Common myeloid progenitor, CD34-positive (primary cell): Measurements from ENCODE around the gene KIAA1549.
"Not testable (repeated sequence)": the region's sequence is repeated elsewhere in the genome, so short reads cannot be mapped to it uniquely, and the experiment has no call there.

Experiments used
- CTCF ChIA-PET: fragments of 350-600 bp; sonication (Branson Sonifier 250); formaldehyde crosslinking; loops from one replicate; lab custom pipeline; 2021; ENCODE audit warnings: antibody characterized with exemption; lab: Charles Lee
- POLR2A ChIA-PET: fragments of 350-600 bp; sonication (Branson Sonifier 250); formaldehyde crosslinking; loops from one replicate; lab custom pipeline; 2021; ENCODE audit warnings: antibody characterized with exemption; lab: Charles Lee
- DNase-seq, 3 donors: peaks; one replicate each; pipeline versions ENCODE4 v3.0.0 to v3.0.0-alpha.2; 2013
- H3K27ac ChIP-seq, 2 experiments: 1 replicate in 1 of 2; 2 replicates in 1 of 2; pipeline ENCODE4 v1.7.0; 2013; ENCODE audit warnings: inconsistent platforms in 2 of 2, low read length in 2 of 2, mild to moderate bottlenecking in 2 of 2, low read depth in 1 of 2, moderate library complexity in 1 of 2; ENCODE audit not compliant: severe bottlenecking in 2 of 2, insufficient read depth in 1 of 2, poor library complexity in 1 of 2
- H3K27me3 ChIP-seq, 5 experiments: replicated peaks in 2 of 5; 1 replicate in 3 of 5; 2 replicates in 2 of 5; pipeline versions ENCODE4 v1.6.1 to v1.7.0; 2013; ENCODE audit warnings: low read length in 4 of 5, mild to moderate bottlenecking in 2 of 5, moderate library complexity in 2 of 5, inconsistent platforms in 1 of 5; ENCODE audit not compliant: insufficient read depth in 5 of 5, control insufficient read depth in 4 of 5
- H3K36me3 ChIP-seq, 4 experiments: 1 replicate in 2 of 4; 2 replicates in 2 of 4; pipeline versions ENCODE4 v1.6.1 to v1.7.0; 2013; ENCODE audit warnings: low read length in 3 of 4, control low read depth in 1 of 4, mild to moderate bottlenecking in 1 of 4; ENCODE audit not compliant: control insufficient read depth in 4 of 4, insufficient read depth in 4 of 4
- H3K4me1 ChIP-seq, 4 experiments: 1 replicate in 3 of 4; 2 replicates in 1 of 4; pipeline versions ENCODE4 v1.6.1 to v1.7.1; 2013; ENCODE audit warnings: low read length in 3 of 4, mild to moderate bottlenecking in 3 of 4, control low read depth in 1 of 4, inconsistent platforms in 1 of 4, moderate library complexity in 1 of 4; ENCODE audit not compliant: control insufficient read depth in 4 of 4, insufficient read depth in 4 of 4; ENCODE audit errors: control extremely low read depth in 1 of 4
- H3K4me3 ChIP-seq, 7 experiments: 1 replicate in 4 of 7; 2 replicates in 3 of 7; pipeline versions ENCODE4 v1.5.1 to v1.7.0; 2013; ENCODE audit warnings: mild to moderate bottlenecking in 7 of 7, low read length in 6 of 7, moderate library complexity in 6 of 7, inconsistent platforms in 2 of 7, low read depth in 2 of 7, control low read depth in 1 of 7; ENCODE audit not compliant: insufficient read depth in 4 of 7, control insufficient read depth in 1 of 7; ENCODE audit errors: extremely low read depth in 1 of 7
- H3K9me3 ChIP-seq, 5 experiments: 1 replicate in 4 of 5; 2 replicates in 1 of 5; pipeline versions ENCODE4 v1.6.1 to v1.7.1; 2013; ENCODE audit warnings: low read length in 4 of 5, mild to moderate bottlenecking in 2 of 5, inconsistent platforms in 1 of 5, low read depth in 1 of 5, moderate library complexity in 1 of 5; ENCODE audit not compliant: control insufficient read depth in 4 of 5, insufficient read depth in 2 of 5; ENCODE audit errors: control extremely low read depth in 1 of 5
- WGBS: methylation state at CpG from one replicate; pipeline ENCODE4 v1.1.5; 2013; ENCODE audit not compliant: insufficient coverage; 5-methylcytosine and 5-hydroxymethylcytosine counted together

The KIAA1549 gene

GRCh38 chr7:138982204-138982623 lies 1.0 kb upstream of the KIAA1549 start:
- H3K4me1 ChIP-seq = peaks cover 5 to 22% (median 20%) of the 10 kb centered on the region in 4 experiments
- 36% methylated on average over 14 of the region's 14 CpGs for WGBS
- DNase-seq = peak in 2 of 3 donors; percentile 55 to 58
- peak overlapping the region; percentile 49 to 86 (median 72) for H3K4me3 ChIP-seq
- H3K9me3 ChIP-seq = no peaks in the 10 kb centered on the region
- CTCF ChIA-PET = interaction anchor here (0.8 to 2.4 kb wide), 5 partner anchors 35 to 96 kb away, joined by 3 to 10 read pairs (median 4); no protein-coding TSS in a partner anchor
- peak overlapping the region in 1 of 2 experiments; percentile 47 for H3K27ac ChIP-seq
- no peaks in the 10 kb centered on the region for H3K27me3 ChIP-seq
- no peaks in the 10 kb centered on the region for H3K36me3 ChIP-seq
- POLR2A ChIA-PET = interaction anchor here (0.6 kb wide), 1 partner anchor 8 kb away, joined by 4 read pairs; no protein-coding TSS in a partner anchor

GRCh38 chr7:138980563-138981291 lies 462 bp downstream of the KIAA1549 start:
- Histone ChIP-seq H3K4me3 (peak overlapping the region; percentile 61 to 92 (median 76)), H3K36me3 (no peaks in the 10 kb centered on the region), H3K27me3 (no peaks in the 10 kb centered on the region), H3K27ac (peak overlapping the region in 1 of 2 experiments; percentile 70), H3K4me1 (peaks cover 5 to 25% (median 22%) of the 10 kb centered on the region in 4 experiments), H3K9me3 (no peaks in the 10 kb centered on the region)
- DNase-seq = peak; percentile 1 to 43 (median 14)
- under 1% methylated on average over 58 of the region's 68 CpGs for WGBS
- ChIA-PET CTCF (interaction anchor here (1.0 to 1.7 kb wide), 4 partner anchors 10 to 96 kb away, joined by 3 to 6 read pairs (median 4); no protein-coding TSS in a partner anchor), POLR2A (no interaction called here)

DNA sequence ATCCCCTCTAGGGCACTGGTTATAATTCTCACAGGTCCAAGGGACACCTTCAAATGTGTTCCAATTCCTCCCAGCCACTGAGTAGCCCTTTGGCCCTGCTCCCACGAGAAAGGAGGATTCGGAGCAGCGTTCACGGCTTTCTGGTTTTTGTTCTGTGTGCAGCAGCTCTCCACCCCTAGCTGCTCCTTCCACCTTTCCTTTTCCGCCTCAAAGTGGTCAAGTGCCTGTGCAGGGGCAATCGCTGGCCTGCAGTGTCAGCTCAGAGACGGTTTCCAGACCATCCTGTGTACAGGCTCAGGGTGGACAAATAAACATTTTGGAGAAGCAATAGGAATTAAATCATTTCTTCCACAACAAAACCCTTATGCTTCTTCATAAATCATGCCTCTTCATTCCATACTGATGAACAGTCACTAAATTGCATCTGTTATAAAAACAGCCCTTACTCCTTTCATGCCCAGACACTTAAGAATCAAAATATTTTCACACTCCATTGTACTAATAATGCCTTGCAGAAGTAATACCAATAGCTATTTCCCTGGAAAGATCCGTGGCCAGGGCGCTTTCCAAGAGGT lies 1.1 kb downstream of the KIAA1549 start:
- H3K27me3 ChIP-seq = no peaks in the 10 kb centered on the region
- DNase-seq = no peak
- H3K9me3 ChIP-seq = no peaks in the 10 kb centered on the region
- ChIA-PET CTCF (interaction anchor here (1.0 to 1.7 kb wide), 4 partner anchors 9 to 96 kb away, joined by 3 to 6 read pairs (median 4); no protein-coding TSS in a partner anchor), POLR2A (no interaction called here)
- no peaks in the 10 kb centered on the region for H3K36me3 ChIP-seq
- H3K27ac ChIP-seq = no peak overlapping the region
- H3K4me1 ChIP-seq = peaks cover 5 to 29% (median 25%) of the 10 kb centered on the region in 4 experiments
- WGBS = 80% methylated on average over 7 of the region's 9 CpGs
- peak overlapping the region in 6 of 7 experiments; percentile 72 to 92 (median 76) for H3K4me3 ChIP-seq

DNA sequence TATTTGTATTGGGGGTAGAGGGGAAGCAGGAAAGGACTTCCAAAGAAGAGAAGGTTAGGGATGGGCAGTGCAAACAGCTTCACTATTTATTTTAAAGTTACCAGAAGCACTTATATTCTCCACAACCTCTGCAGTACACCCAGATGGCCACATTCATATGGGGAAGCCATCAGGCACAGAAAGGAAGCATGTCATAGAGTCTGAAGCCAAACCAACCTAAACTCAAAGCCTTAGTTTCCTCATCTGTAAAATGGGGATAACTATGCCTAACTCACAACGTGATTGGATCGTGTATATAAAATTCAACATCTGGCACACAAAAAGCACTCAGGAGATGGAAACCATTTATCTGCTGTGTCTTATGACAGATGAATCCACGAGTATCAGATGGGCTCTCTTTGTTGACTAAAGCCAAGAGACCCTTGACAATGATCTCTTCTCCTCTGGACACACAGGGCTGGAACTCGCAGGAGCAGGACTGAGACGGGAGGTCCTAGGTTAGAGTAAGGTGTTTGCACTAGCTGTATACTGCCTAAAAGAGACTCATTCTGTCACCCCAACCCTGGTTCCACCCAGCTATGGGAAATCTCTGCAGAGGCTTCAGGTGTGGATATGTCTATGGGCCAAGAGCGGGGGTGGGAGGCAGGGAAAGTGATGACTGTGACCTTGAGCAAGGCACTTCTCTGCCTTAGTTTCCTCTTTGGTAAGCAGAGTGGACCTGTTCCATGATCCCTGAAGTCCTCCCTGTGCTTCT lies 1.8 kb downstream of the KIAA1549 start:
- Histone ChIP-seq H3K36me3 (no peaks in the 10 kb centered on the region), H3K4me1 (peaks cover 5 to 29% (median 25%) of the 10 kb centered on the region in 4 experiments), H3K27me3 (no peaks in the 10 kb centered on the region), H3K4me3 (peak overlapping the region in 1 of 7 experiments; percentile 77), H3K27ac (no peak overlapping the region), H3K9me3 (no peaks in the 10 kb centered on the region)
- DNase-seq = peak; percentile 46 to 83 (median 77)
- 100% methylated on average over 4 of the region's 6 CpGs for WGBS
- ChIA-PET POLR2A (no interaction called here), CTCF (interaction anchor here (1.0 to 1.7 kb wide), 3 partner anchors 84 to 95 kb away, joined by 3 to 5 read pairs (median 4); no protein-coding TSS in a partner anchor)

- POLR2A ChIA-PET = no interaction called here
- CTCF ChIA-PET = interaction anchor here (1.0 to 1.7 kb wide), 2 partner anchors 83 to 94 kb away, joined by 3 to 5 read pairs; no protein-coding TSS in a partner anchor
- no peak for DNase-seq
- H3K27ac ChIP-seq = no peak overlapping the region
- WGBS = 93% methylated on average over 6 of the region's 6 CpGs
- H3K27me3 ChIP-seq = no peaks in the 10 kb centered on the region
- H3K4me1 ChIP-seq = peaks cover 5 to 29% (median 25%) of the 10 kb centered on the region in 4 experiments
- H3K36me3 ChIP-seq = no peaks in the 10 kb centered on the region
- H3K9me3 ChIP-seq = no peaks in the 10 kb centered on the region
- H3K4me3 ChIP-seq = no peak overlapping the region
Measured at GRCh38 chr7:138978541-138979184, 2.5 kb downstream of the KIAA1549 start.

- peaks cover 3 to 17% (median 16%) of the 10 kb centered on the region in 4 experiments for H3K4me1 ChIP-seq
- WGBS = 95% methylated on average over 8 of the region's 11 CpGs
- H3K27ac ChIP-seq, H3K4me3 ChIP-seq, DNase-seq, POLR2A ChIA-PET, H3K36me3 ChIP-seq, H3K9me3 ChIP-seq, H3K27me3 ChIP-seq: not testable (repeated sequence)
- CTCF ChIA-PET = interaction anchor here (0.7 to 2.9 kb wide), 3 partner anchors 10 to 90 kb away, joined by 3 to 10 read pairs (median 3); no protein-coding TSS in a partner anchor
Measured at GRCh38 chr7:138976161-138976560, 5.0 kb downstream of the KIAA1549 start.
